GM12872 (cell line): Measurements from ENCODE around the gene MSH3.

ENCODE experiments used
- CTCF ChIP-seq: IDR thresholded peaks from 3 replicates; pipeline ENCODE4 v1.5.1; 2011; ENCODE audit warnings: low read depth, mild to moderate bottlenecking, low read length, moderate library complexity; ENCODE audit not compliant: insufficient read depth

The MSH3 gene

DNA sequence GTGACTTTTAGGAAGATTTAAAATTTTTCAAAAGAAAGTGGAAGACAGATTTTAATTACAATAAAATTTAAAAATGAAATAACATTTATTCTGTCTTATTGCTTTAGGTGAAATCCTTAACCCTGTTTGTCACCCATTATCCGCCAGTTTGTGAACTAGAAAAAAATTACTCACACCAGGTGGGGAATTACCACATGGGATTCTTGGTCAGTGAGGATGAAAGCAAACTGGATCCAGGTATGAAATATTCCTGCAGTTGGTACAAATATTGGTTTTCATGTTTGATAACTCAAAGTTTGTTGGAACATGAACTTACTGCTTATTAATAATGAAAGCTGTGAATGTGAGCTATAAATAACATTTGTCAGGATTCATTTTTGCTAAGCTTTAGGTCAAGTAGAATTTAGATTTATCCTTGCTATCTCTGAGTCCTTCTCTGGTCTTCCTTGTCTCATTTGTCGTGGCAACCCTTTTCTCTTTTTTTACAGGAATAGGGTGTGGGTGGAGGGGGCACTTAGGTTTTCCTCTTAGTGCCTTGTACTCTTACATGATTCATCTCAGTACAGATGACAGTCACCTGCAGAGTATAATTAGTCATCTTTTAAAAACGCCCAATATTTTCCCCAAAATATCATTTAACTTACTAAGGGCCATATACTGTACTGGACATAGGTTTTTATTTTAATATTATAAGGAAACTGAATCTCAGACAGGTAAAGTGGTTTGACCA is 210.4 kb downstream of the MSH3 start:
- no peak for TF ChIP-seq CTCF

DNA sequence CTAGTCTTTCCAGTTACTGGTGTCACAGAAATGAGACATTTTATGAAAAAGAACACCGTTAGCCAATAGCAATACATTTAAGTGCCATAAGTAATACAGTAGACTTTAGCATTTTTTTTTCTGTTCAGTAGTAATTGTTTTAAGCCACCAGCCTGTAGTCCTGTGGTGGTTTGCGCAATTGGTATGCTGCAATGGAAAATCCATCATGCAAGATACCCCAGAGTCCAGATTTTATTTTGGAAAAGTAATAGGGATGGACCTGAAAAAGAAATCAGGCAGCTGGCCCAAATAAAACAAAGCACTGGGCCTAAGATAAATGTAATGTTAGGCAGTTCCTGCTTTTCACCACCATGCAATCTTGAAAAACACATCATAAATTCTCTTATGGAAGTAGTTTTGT is 211.1 kb downstream of the MSH3 start:
- no peak for TF ChIP-seq CTCF

GRCh38 chr5:80866371-80866770 is 211.9 kb downstream of the MSH3 start:
- TF ChIP-seq CTCF: no peak

GRCh38 chr5:80867233-80867632 is 212.8 kb downstream of the MSH3 start:
- no peak for TF ChIP-seq CTCF

DNA sequence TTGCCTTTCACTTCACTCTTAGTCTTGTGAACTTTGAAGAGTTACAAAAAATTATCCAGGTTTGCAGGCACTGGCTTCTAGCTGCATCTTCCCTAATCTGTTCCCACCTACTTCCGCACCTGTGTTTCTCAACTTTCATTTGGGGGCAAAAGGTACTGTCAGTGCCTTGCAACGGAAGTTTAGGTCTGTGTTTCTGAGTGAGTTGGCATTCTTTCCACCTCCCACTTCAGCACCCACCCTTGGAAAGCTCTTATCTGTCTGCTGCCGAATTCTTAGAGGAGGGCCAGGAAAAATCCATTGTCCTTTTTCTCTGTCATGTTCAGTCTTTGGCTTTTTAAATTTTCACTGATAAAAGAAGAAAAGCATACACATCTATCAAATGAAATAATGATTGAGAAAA is 216.0 kb downstream of the MSH3 start:
- no peak for TF ChIP-seq CTCF

- no peak for TF ChIP-seq CTCF
Observed at GRCh38 chr5:80871541-80871961, 217.1 kb downstream of the MSH3 start.

- TF ChIP-seq CTCF: no peak
Observed at GRCh38 chr5:80874162-80874561, 219.7 kb downstream of the MSH3 start.

GRCh38 chr5:80877592-80877991 is 223.1 kb downstream of the MSH3 start:
- TF ChIP-seq CTCF: no peak
